ENCODE results near the gene NPEPL1. TPM values are rescaled to one million over a fixed set of nuclear protein-coding genes. Genes with fewer than 3 reads are reported as not detected.
A peak's percentile ranks its signal among the peaks of the same experiment; 100 is the strongest.

NPEPL1 gene
- total RNA-seq, 1 experiment from 2014 or later = 31.1 TPM

DNA sequence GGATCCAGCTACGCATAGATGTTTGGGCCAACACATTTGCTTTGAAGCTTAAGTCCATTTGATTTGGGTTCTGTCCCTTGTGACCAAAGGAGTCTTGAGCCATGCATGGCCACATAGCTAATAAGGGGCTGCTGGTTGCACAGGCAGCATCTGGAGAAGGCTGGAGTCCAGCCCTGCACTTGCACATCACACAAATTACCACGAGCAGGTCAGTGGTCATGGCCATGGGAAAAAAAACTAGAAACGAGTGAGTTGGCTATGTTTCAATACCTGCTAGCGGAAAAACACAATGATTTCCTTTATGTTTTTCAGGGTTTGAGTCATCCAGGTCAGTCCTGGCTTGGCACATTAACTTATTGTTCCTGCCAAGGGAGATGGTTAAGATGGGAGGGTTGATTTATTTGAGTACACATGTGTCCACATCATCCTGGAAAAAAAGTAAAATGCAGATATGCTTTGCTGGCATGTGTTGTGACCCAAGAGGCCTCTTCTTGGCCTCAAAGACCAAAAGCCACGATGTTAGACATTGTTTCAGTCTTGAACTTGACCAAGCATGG is 47.1 kb upstream of the NPEPL1 start:
- no peak overlapping the region for H2BK12ac ChIP-seq (ENCODE audit: insufficient read length, low read depth, low read length)
- H3K4me1 Mint-ChIP-seq = peaks cover 8 to 12% of the 10 kb centered on the region in 2 experiments
- H4K8ac ChIP-seq (replicated peaks; ENCODE audit: insufficient read length, low read depth, low read length) = no peak overlapping the region
- TF ChIP-seq, protein P1, sequence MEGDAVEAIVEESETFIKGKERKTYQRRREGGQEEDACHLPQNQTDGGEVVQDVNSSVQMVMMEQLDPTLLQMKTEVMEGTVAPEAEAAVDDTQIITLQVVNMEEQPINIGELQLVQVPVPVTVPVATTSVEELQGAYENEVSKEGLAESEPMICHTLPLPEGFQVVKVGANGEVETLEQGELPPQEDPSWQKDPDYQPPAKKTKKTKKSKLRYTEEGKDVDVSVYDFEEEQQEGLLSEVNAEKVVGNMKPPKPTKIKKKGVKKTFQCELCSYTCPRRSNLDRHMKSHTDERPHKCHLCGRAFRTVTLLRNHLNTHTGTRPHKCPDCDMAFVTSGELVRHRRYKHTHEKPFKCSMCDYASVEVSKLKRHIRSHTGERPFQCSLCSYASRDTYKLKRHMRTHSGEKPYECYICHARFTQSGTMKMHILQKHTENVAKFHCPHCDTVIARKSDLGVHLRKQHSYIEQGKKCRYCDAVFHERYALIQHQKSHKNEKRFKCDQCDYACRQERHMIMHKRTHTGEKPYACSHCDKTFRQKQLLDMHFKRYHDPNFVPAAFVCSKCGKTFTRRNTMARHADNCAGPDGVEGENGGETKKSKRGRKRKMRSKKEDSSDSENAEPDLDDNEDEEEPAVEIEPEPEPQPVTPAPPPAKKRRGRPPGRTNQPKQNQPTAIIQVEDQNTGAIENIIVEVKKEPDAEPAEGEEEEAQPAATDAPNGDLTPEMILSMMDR (conservative IDR thresholded peaks at IDR 0.05) = no peak
- no peak overlapping the region for H2AK5ac ChIP-seq (ENCODE audit: insufficient read length, low read length)
- H3K36me3 Mint-ChIP-seq (ENCODE audit: insufficient read depth in 1 of 3, low read depth in 3 of 3) = no peaks in the 10 kb centered on the region; a peak in 1 of 7 replicates
- no CpG with 5 or more reads among the region's 5 CpGs for WGBS (ENCODE audit: extremely low coverage, insufficient read length, low lambda C conversion rate)
- H3K56ac ChIP-seq (ENCODE audit: insufficient read length, low read depth, low read length) = no peak overlapping the region
- no peak overlapping the region for H3K27ac ChIP-seq (ENCODE audit: insufficient read length, low read depth, low read length)
- H3K27me3 Mint-ChIP-seq (ENCODE audit: low read depth) = peaks cover 4% of the 10 kb centered on the region
- no peak overlapping the region for H3K4ac ChIP-seq (ENCODE audit: low read depth, low read length)
- no peaks in the 10 kb centered on the region for H3K9me3 ChIP-seq (ENCODE audit: control insufficient read depth, low read depth, low read length)
- no peak overlapping the region for H2BK5ac ChIP-seq (ENCODE audit: insufficient read length, low read length)
- H3K14ac ChIP-seq (ENCODE audit: insufficient read depth, low read length) = no peak overlapping the region
- H3K23ac ChIP-seq (ENCODE audit: insufficient read length, low read depth, low read length) = no peak overlapping the region
- no peak overlapping the region for H4K91ac ChIP-seq (ENCODE audit: insufficient read length, low read depth, low read length)
- H3K4me3 Mint-ChIP-seq = no peak overlapping the region
- H3K4me1 ChIP-seq (ENCODE audit: insufficient read depth, low read length) = no peaks in the 10 kb centered on the region
- H3K79me1 ChIP-seq (ENCODE audit: insufficient read depth, low read depth, low read length, poor library complexity, severe bottlenecking) = no peaks in the 10 kb centered on the region
- H3K79me2 ChIP-seq (ENCODE audit: insufficient read depth, low read length) = no peaks in the 10 kb centered on the region
- no peak overlapping the region for H3K9ac ChIP-seq (ENCODE audit: extremely low read depth, insufficient read length, low read length)
- no peak overlapping the region for H3K27ac Mint-ChIP-seq
- no peak overlapping the region for H2BK15ac ChIP-seq (ENCODE audit: low read depth, low read length)
- H3K23me2 ChIP-seq (ENCODE audit: insufficient read length, low read depth, low read length, poor library complexity, severe bottlenecking) = peaks cover 8% of the 10 kb centered on the region
- no peak overlapping the region for H2BK120ac ChIP-seq (ENCODE audit: low read depth, low read length, poor library complexity, severe bottlenecking)
- no peak overlapping the region for H4K5ac ChIP-seq (ENCODE audit: insufficient read length, low read depth, low read length)
- no peak overlapping the region for H2BK20ac ChIP-seq (ENCODE audit: low read depth, low read length, poor library complexity, severe bottlenecking)
- no peaks in the 10 kb centered on the region; a peak in 2 of 5 replicates for H3K9me3 Mint-ChIP-seq
- DNase-seq = peak; percentile 12
- H3K27me3 ChIP-seq (ENCODE audit: insufficient read depth, low read length) = no peaks in the 10 kb centered on the region; the same call in 1 of the 2 replicates
- H3K4me2 ChIP-seq (ENCODE audit: insufficient read depth, insufficient read length, low read length) = no peak overlapping the region
- H4K20me1 ChIP-seq (ENCODE audit: control insufficient read depth, insufficient read depth, insufficient read length) = peaks cover 2% of the 10 kb centered on the region
- H3K18ac ChIP-seq (ENCODE audit: insufficient read length, low read depth, low read length) = no peak overlapping the region
- no peak overlapping the region for H2AFZ ChIP-seq (ENCODE audit: low read length)
- H3T11ph ChIP-seq (ENCODE audit: low read length) = no peak overlapping the region

Data from H9 (cell line).